Measurements from ENCODE around the gene RIPPLY3. TPM values are rescaled to one million over a fixed set of nuclear protein-coding genes. Genes with fewer than 3 reads are reported as not detected.

The RIPPLY3 gene
- total and polyA plus RNA-seq, 12 donors: 0.03 TPM; not detected in 11

GRCh38 chr21:37060296-37060695, 53.8 kb downstream of the RIPPLY3 start:
- DNase-seq (peak in 1 of 2 donors; percentile 27), ATAC-seq (peak; percentile 62 to 94 (median 88))
- intact Hi-C loops (cut with DNase I): no loop called here
- WGBS, 2 donors: 74 to 79% methylated on average over 1 of the region's 1 CpG
- H3K36me3 ChIP-seq: peaks cover 0 to 11% (median 0%) of the 10 kb centered on the region in 9 donors
- H3K4me1 ChIP-seq: peaks cover 0 to 10% (median 0%) of the 10 kb centered on the region in 9 donors
- no peak overlapping the region for H3K4me3 ChIP-seq
- H3K27me3 ChIP-seq: no peaks in the 10 kb centered on the region
- no peaks in the 10 kb centered on the region for H3K9me3 ChIP-seq
- TF ChIP-seq CTCF (IDR thresholded peaks at IDR 0.05): peak in 1 of 9 donors; percentile 7
- no peak overlapping the region for H3K27ac ChIP-seq

- ATAC-seq (peak in 1 of 8 donors; percentile 30), DNase-seq (no peak)
- H3K27me3 ChIP-seq: no peaks in the 10 kb centered on the region
- H3K4me3 ChIP-seq: no peak overlapping the region
- WGBS, 2 donors: 60 to 63% methylated on average over 7 of the region's 7 CpGs
- peaks cover 0 to 28% (median 6%) of the 10 kb centered on the region in 9 donors for H3K36me3 ChIP-seq
- no peak for TF ChIP-seq CTCF (IDR thresholded peaks at IDR 0.05)
- no peak overlapping the region for H3K27ac ChIP-seq
- intact Hi-C loops (cut with DNase I): no loop called here
- no peaks in the 10 kb centered on the region for H3K9me3 ChIP-seq
- peaks cover 0 to 10% (median 0%) of the 10 kb centered on the region in 9 donors for H3K4me1 ChIP-seq
These were observed 55.6 kb downstream of the RIPPLY3 start for GRCh38 chr21:37061926-37062592.

- intact Hi-C loops (cut with DNase I): no loop called here
- peaks cover 0 to 33% (median 6%) of the 10 kb centered on the region in 9 donors for H3K36me3 ChIP-seq
- TF ChIP-seq CTCF (IDR thresholded peaks at IDR 0.05): no peak
- 87 to 89% methylated on average over 6 of the region's 6 CpGs for WGBS, 2 donors
- no peak for ATAC-seq
- peaks cover 0 to 10% (median 0%) of the 10 kb centered on the region in 9 donors for H3K4me1 ChIP-seq
- H3K27ac ChIP-seq: no peak overlapping the region
- no peaks in the 10 kb centered on the region for H3K9me3 ChIP-seq
- no peak for DNase-seq
- H3K27me3 ChIP-seq: no peaks in the 10 kb centered on the region
- no peak overlapping the region for H3K4me3 ChIP-seq
These were observed 56.1 kb downstream of the RIPPLY3 start for GRCh38 chr21:37062593-37062935.

GRCh38 chr21:37063433-37063832, 56.9 kb downstream of the RIPPLY3 start:
- Histone ChIP-seq H3K4me3 (no peak overlapping the region), H3K27me3 (no peaks in the 10 kb centered on the region), H3K4me1 (peaks cover 0 to 10% (median 0%) of the 10 kb centered on the region in 9 donors), H3K27ac (no peak overlapping the region), H3K9me3 (peaks cover 0 to 2% (median 0%) of the 10 kb centered on the region in 11 donors), H3K36me3 (peaks cover 0 to 39% (median 6%) of the 10 kb centered on the region in 9 donors)
- intact Hi-C loops (cut with DNase I): no loop called here
- WGBS, 2 donors: 60 to 81% methylated on average over 1 of the region's 1 CpG
- no peak for TF ChIP-seq CTCF (IDR thresholded peaks at IDR 0.05)
- no peak for DNase-seq
- no peak for ATAC-seq
